HepG2 (cell line): Measurements from ENCODE around the gene LGALS8. TPM values are rescaled to one million over a fixed set of nuclear protein-coding genes. Genes with fewer than 3 reads are reported as not detected.

ENCODE experiments used
- BCL6 ChIP-seq: IDR thresholded peaks from 2 replicates; pipeline ENCODE4 v1.6.1; 2016; ENCODE audit warnings: missing genetic modification reagents, missing compliant biosample characterization
- EED ChIP-seq: sonication (generic); formaldehyde crosslinking; IDR thresholded peaks from 2 replicates; pipeline ENCODE4 v1.5.0; 2020; ENCODE audit warnings: mild to moderate bottlenecking, missing genetic modification reagents
- FOXK2 ChIP-seq: fragments of 450-650 bp; IDR thresholded peaks from 2 replicates; pipeline ENCODE4 v1.6.1; 2016
- KMT2A ChIP-seq: sonication (generic); formaldehyde crosslinking; IDR thresholded peaks from 2 replicates; pipeline ENCODE4 v1.4.0; 2020; ENCODE audit warnings: missing genetic modification reagents
- MYPOP ChIP-seq: sonication (generic); formaldehyde crosslinking; IDR thresholded peaks from 2 replicates; pipeline ENCODE4 v1.8.1; 2023; ENCODE audit warnings: mild to moderate bottlenecking, moderate library complexity, missing genetic modification reagents
- NFKB2 ChIP-seq: sonication (generic); formaldehyde crosslinking; IDR thresholded peaks from 2 replicates; pipeline ENCODE4 v1.4.0; 2020; ENCODE audit warnings: missing genetic modification reagents, borderline replicate concordance
- PHF21A ChIP-seq: sonication (generic); formaldehyde crosslinking; IDR thresholded peaks from 2 replicates; pipeline ENCODE4 v1.5.0; 2020; ENCODE audit warnings: mild to moderate bottlenecking, missing genetic modification reagents
- PRDM15 ChIP-seq: sonication (generic); formaldehyde crosslinking; IDR thresholded peaks from 2 replicates; pipeline ENCODE4 v1.4.0; 2020; ENCODE audit warnings: missing genetic modification reagents
- RFX1 ChIP-seq: fragments of 450-650 bp; IDR thresholded peaks from 2 replicates; pipeline ENCODE4 v1.6.1; 2017
- SIX4 ChIP-seq: sonication (generic); formaldehyde crosslinking; IDR thresholded peaks from 2 replicates; pipeline ENCODE4 v1.4.0; 2020; ENCODE audit warnings: missing genetic modification reagents
- TBX3 ChIP-seq: fragments of 450-650 bp; IDR thresholded peaks from 2 replicates; pipeline ENCODE4 v1.6.1; 2017; ENCODE audit warnings: antibody characterized with exemption, mild to moderate bottlenecking, inconsistent platforms, borderline replicate concordance
- TFE3 ChIP-seq: IDR thresholded peaks from 2 replicates; pipeline ENCODE4 v1.6.1; 2016
- ZNF207 ChIP-seq: fragments of 450-650 bp; IDR thresholded peaks from 2 replicates; pipeline ENCODE4 v1.6.1; 2016; ENCODE audit warnings: antibody characterized with exemption, borderline replicate concordance
- ZNF230 ChIP-seq: sonication (generic); formaldehyde crosslinking; IDR thresholded peaks from 2 replicates; pipeline ENCODE4 v1.4.0; 2020; ENCODE audit warnings: mild to moderate bottlenecking, missing genetic modification reagents
- ZNF234 ChIP-seq: sonication (generic); formaldehyde crosslinking; conservative IDR thresholded peaks from 2 replicates; pipeline ENCODE4 v1.5.1; 2020; ENCODE audit warnings: mild to moderate bottlenecking, missing genetic modification reagents
- ZNF292 ChIP-seq: sonication (generic); formaldehyde crosslinking; IDR thresholded peaks from 2 replicates; pipeline ENCODE4 v1.8.1; 2022; ENCODE audit warnings: mild to moderate bottlenecking, low read depth, missing genetic modification reagents, borderline replicate concordance
- ZNF431 ChIP-seq: sonication (generic); formaldehyde crosslinking; IDR thresholded peaks from 2 replicates; pipeline ENCODE4 v1.9.0; 2022; ENCODE audit warnings: missing genetic modification reagents, low read depth, mild to moderate bottlenecking, borderline replicate concordance
- ZNF577 ChIP-seq: sonication (generic); formaldehyde crosslinking; IDR thresholded peaks from 2 replicates; pipeline ENCODE4 v1.4.0; 2020; ENCODE audit warnings: mild to moderate bottlenecking, low read depth, missing genetic modification reagents, borderline replicate concordance
- ZNF7 ChIP-seq: IDR thresholded peaks from 2 replicates; pipeline ENCODE4 v1.6.1; 2016; ENCODE audit warnings: missing biosample characterization, missing genetic modification reagents
- ZNF747 ChIP-seq: sonication (generic); formaldehyde crosslinking; IDR thresholded peaks from 2 replicates; pipeline ENCODE4 v1.8.1; 2023; ENCODE audit warnings: missing genetic modification reagents, mild to moderate bottlenecking, borderline replicate concordance
- ZNF879 ChIP-seq: sonication (generic); formaldehyde crosslinking; IDR thresholded peaks from 2 replicates; pipeline ENCODE4 v1.8.1; 2023; ENCODE audit warnings: missing genetic modification reagents
- ZSCAN29 ChIP-seq: sonication (generic); formaldehyde crosslinking; conservative IDR thresholded peaks from 2 replicates; pipeline ENCODE4 v1.4.0; 2020; ENCODE audit warnings: mild to moderate bottlenecking, missing genetic modification reagents
- polyA plus RNA-seq, 8 experiments: library from polyadenylated mRNA; depleted of rRNA in 3 of 8; stranded (reverse) in 7 of 8; unstranded in 1 of 8; fragments of >200 nt; fragmentation: Illumina TruSeq in 4 of 8; extraction: Trizol in 4 of 8; gene quantifications; 2 replicates each; pipeline versions ENCODE4 v1.2.1 to v1.2.3, GENCODE V29; 2011 to 2016; ENCODE audit warnings: low read depth in 4 of 8, missing spikeins in 1 of 8, mixed read lengths in 1 of 8; ENCODE audit not compliant: insufficient read depth in 1 of 8
- total RNA-seq, 5 experiments: library from RNA; depleted of rRNA; stranded (reverse); fragments of >200 nt; fragmentation: Illumina TruSeq; extraction: Trizol; gene quantifications; 2 replicates each; pipeline ENCODE4 v1.2.3, GENCODE V29; 2016; ENCODE audit warnings: low read depth in 1 of 5

Gene LGALS8
- total and polyA plus RNA-seq, 2 of the 13 experiments (the other 11 are each of a cell fraction or from before 2014, with no cell fraction given): 29.3 to 185 TPM

GRCh38 chr1:236524142-236524894 is 536 bp downstream of the LGALS8 start (continued):
- TF ChIP-seq ZNF7 (no peak), PRDM15 (CRISPR knock-in tag) (no peak; the same call in 1 of the 2 replicates), ZNF230 (CRISPR knock-in tag) (0 out of 2 replicates have a peak, but pooled peaks have one; percentile 24), ZNF431 (CRISPR knock-in tag) (no peak), BCL6 (CRISPR knock-in tag) (peak; percentile 35; the same call in 1 of the 2 replicates), NFKB2 (CRISPR knock-in tag) (peak; percentile 64; the same call in 1 of the 2 replicates), RFX1 (no peak), TBX3 (no peak), MYPOP (CRISPR knock-in tag) (0 out of 2 replicates have a peak, but pooled peaks have one; percentile 9), ZSCAN29 (0 out of 2 replicates have a peak, but pooled peaks have one; percentile 8), FOXK2 (no peak), ZNF207 (no peak), ZNF879 (peak; percentile 82; the same call in 1 of the 2 replicates), ZNF577 (no peak), TFE3 (CRISPR knock-in tag) (peak; percentile 95), ZNF292 (CRISPR knock-in tag) (no peak; the same call in 1 of the 2 replicates), ZNF234 (CRISPR knock-in tag) (peak; percentile 61; the same call in 1 of the 2 replicates), KMT2A (peak; percentile 64), SIX4 (CRISPR knock-in tag) (no peak), EED (CRISPR knock-in tag) (peak; percentile 81; the same call in 1 of the 2 replicates), ZNF747 (CRISPR knock-in tag) (0 out of 2 replicates have a peak, but pooled peaks have one; percentile 53), PHF21A (no peak)
